GM19099 (cell line): Measurements from ENCODE around the gene RPS19BP1.

Experiments used
- POLR2A ChIP-seq: IDR thresholded peaks from 3 replicates; pipeline ENCODE4 v1.6.1; 2011; ENCODE audit warnings: low read depth; ENCODE audit not compliant: insufficient read length; ENCODE audit errors: extremely low read depth

RPS19BP1 gene

GRCh38 chr22:39537975-39538374, 5.4 kb upstream of the RPS19BP1 start:
- TF ChIP-seq POLR2A, result no peak

- TF ChIP-seq POLR2A, result no peak
Observed at GRCh38 chr22:39536711-39537110, 4.2 kb upstream of the RPS19BP1 start.

GRCh38 chr22:39535831-39536449, 3.4 kb upstream of the RPS19BP1 start:
- no peak for TF ChIP-seq POLR2A

GRCh38 chr22:39535357-39535725, 2.8 kb upstream of the RPS19BP1 start:
- no peak for TF ChIP-seq POLR2A

- no peak for TF ChIP-seq POLR2A
Observed at GRCh38 chr22:39534591-39535356, 2.2 kb upstream of the RPS19BP1 start.

- TF ChIP-seq POLR2A, result no peak
Observed at GRCh38 chr22:39534092-39534506, 1.6 kb upstream of the RPS19BP1 start.

- no peak for TF ChIP-seq POLR2A
Observed at GRCh38 chr22:39530692-39531331, 1.7 kb downstream of the RPS19BP1 start.

- TF ChIP-seq POLR2A, result no peak
Observed at GRCh38 chr22:39530116-39530515, 2.4 kb downstream of the RPS19BP1 start.

GRCh38 chr22:39529487-39529851, 3.1 kb downstream of the RPS19BP1 start:
- TF ChIP-seq POLR2A, result no peak

- TF ChIP-seq POLR2A, result no peak
Observed at GRCh38 chr22:39528681-39529486, 3.7 kb downstream of the RPS19BP1 start.

GRCh38 chr22:39528080-39528661, 4.4 kb downstream of the RPS19BP1 start:
- TF ChIP-seq POLR2A, result no peak

- no peak for TF ChIP-seq POLR2A
Observed at GRCh38 chr22:39527481-39527961, 5.0 kb downstream of the RPS19BP1 start.

GRCh38 chr22:39526736-39527171, 5.8 kb downstream of the RPS19BP1 start:
- no peak for TF ChIP-seq POLR2A

GRCh38 chr22:39525658-39525975, 6.9 kb downstream of the RPS19BP1 start:
- TF ChIP-seq POLR2A, result peak; percentile 8
